H9 (cell line): ENCODE data around the gene PITPNM3. TPM values are rescaled to one million over a fixed set of nuclear protein-coding genes. Genes with fewer than 3 reads are reported as not detected.
A peak's percentile ranks its signal among the peaks of the same experiment; 100 is the strongest.

Experiments
- DNase-seq: peaks from one replicate; pipeline ENCODE4 v3.0.0-alpha.2; 2017
- H2AFZ ChIP-seq: one replicate; pipeline ENCODE4 v1.6.1; 2013; ENCODE audit warnings: mild to moderate bottlenecking, low read length, control low read depth, moderate library complexity
- H2AK5ac ChIP-seq: 2 replicates; pipeline ENCODE4 v1.6.1; 2013; ENCODE audit warnings: low read length, control low read depth, mixed read lengths; ENCODE audit not compliant: insufficient read length
- H2BK120ac ChIP-seq: one replicate; pipeline ENCODE4 v1.6.1; 2013; ENCODE audit warnings: low read depth, mild to moderate bottlenecking, low read length, control low read depth, inconsistent platforms; ENCODE audit not compliant: poor library complexity, severe bottlenecking
- H2BK12ac ChIP-seq: 2 replicates; pipeline ENCODE4 v1.6.1; 2013; ENCODE audit warnings: low read length, control low read depth, mixed read lengths, low read depth; ENCODE audit not compliant: insufficient read length
- H2BK15ac ChIP-seq: 2 replicates; pipeline ENCODE4 v1.6.1; 2013; ENCODE audit warnings: low read depth, low read length, control low read depth
- H2BK20ac ChIP-seq: one replicate; pipeline ENCODE4 v1.6.1; 2013; ENCODE audit warnings: low read depth, mild to moderate bottlenecking, low read length, control low read depth, inconsistent platforms; ENCODE audit not compliant: poor library complexity, severe bottlenecking
- H2BK5ac ChIP-seq: 2 replicates; pipeline ENCODE4 v1.6.1; 2013; ENCODE audit warnings: low read length, control low read depth, mixed read lengths; ENCODE audit not compliant: insufficient read length
- H3K14ac ChIP-seq: 2 replicates; pipeline ENCODE4 v1.6.1; 2013; ENCODE audit warnings: low read length, control low read depth; ENCODE audit not compliant: insufficient read depth
- H3K18ac ChIP-seq: 2 replicates; pipeline ENCODE4 v1.6.1; 2013; ENCODE audit warnings: low read depth, mild to moderate bottlenecking, mixed read lengths, low read length, control low read depth; ENCODE audit not compliant: insufficient read length
- H3K23ac ChIP-seq: 2 replicates; pipeline ENCODE4 v1.6.1; 2013; ENCODE audit warnings: low read length, control low read depth, mixed read lengths, low read depth; ENCODE audit not compliant: insufficient read length
- H3K23me2 ChIP-seq: 2 replicates; pipeline ENCODE4 v1.6.1; 2013; ENCODE audit warnings: low read depth, mild to moderate bottlenecking, mixed read lengths, low read length, control low read depth; ENCODE audit not compliant: insufficient read length, poor library complexity, severe bottlenecking
- H3K27ac ChIP-seq: 2 replicates; pipeline ENCODE4 v1.5.1; 2013; ENCODE audit warnings: low read length, control low read depth, mixed read lengths, low read depth; ENCODE audit not compliant: insufficient read length
- H3K27me3 ChIP-seq: 2 replicates; pipeline ENCODE4 v1.6.1; 2013; ENCODE audit warnings: low read length, control low read depth, inconsistent platforms; ENCODE audit not compliant: insufficient read depth
- H3K4ac ChIP-seq: 2 replicates; pipeline ENCODE4 v1.6.1; 2013; ENCODE audit warnings: low read depth, mild to moderate bottlenecking, control low read depth, inconsistent platforms, low read length, moderate library complexity
- H3K4me1 ChIP-seq: 2 replicates; pipeline ENCODE4 v1.6.1; 2013; ENCODE audit warnings: low read length, control low read depth, inconsistent platforms; ENCODE audit not compliant: insufficient read depth
- H3K4me2 ChIP-seq: 2 replicates; pipeline ENCODE4 v1.6.1; 2013; ENCODE audit warnings: low read length, control low read depth, mixed read lengths; ENCODE audit not compliant: insufficient read length, insufficient read depth
- H3K56ac ChIP-seq: 2 replicates; pipeline ENCODE4 v1.6.1; 2013; ENCODE audit warnings: low read depth, mild to moderate bottlenecking, mixed read lengths, low read length, control low read depth; ENCODE audit not compliant: insufficient read length
- H3K79me1 ChIP-seq: 2 replicates; pipeline ENCODE4 v1.6.1; 2013; ENCODE audit warnings: low read depth, mild to moderate bottlenecking, moderate library complexity, low read length, control low read depth, inconsistent platforms; ENCODE audit not compliant: insufficient read depth, poor library complexity, severe bottlenecking
- H3K79me2 ChIP-seq: 2 replicates; pipeline ENCODE4 v1.6.1; 2013; ENCODE audit warnings: low read length, control low read depth, inconsistent platforms; ENCODE audit not compliant: insufficient read depth
- H3K9ac ChIP-seq: 2 replicates; pipeline ENCODE4 v1.6.1; 2013; ENCODE audit warnings: low read length, control low read depth, mixed read lengths; ENCODE audit not compliant: insufficient read length; ENCODE audit errors: extremely low read depth
- H3K9me3 ChIP-seq: one replicate; pipeline ENCODE4 v1.6.1; 2013; ENCODE audit warnings: low read depth, low read length, inconsistent platforms; ENCODE audit not compliant: control insufficient read depth
- H3T11ph ChIP-seq: one replicate; pipeline ENCODE4 v1.6.1; 2013; ENCODE audit warnings: mild to moderate bottlenecking, low read length, control low read depth, inconsistent platforms
- H4K20me1 ChIP-seq: one replicate; pipeline ENCODE4 v1.6.1; 2013; ENCODE audit not compliant: control insufficient read depth, insufficient read length, insufficient read depth
- H4K5ac ChIP-seq: 2 replicates; pipeline ENCODE4 v1.6.1; 2013; ENCODE audit warnings: low read depth, mild to moderate bottlenecking, mixed read lengths, low read length, control low read depth; ENCODE audit not compliant: insufficient read length
- H4K8ac ChIP-seq: replicated peaks from 2 replicates; pipeline ENCODE4 v1.6.1; 2013; ENCODE audit warnings: low read length, control low read depth, mixed read lengths, low read depth; ENCODE audit not compliant: insufficient read length
- H4K91ac ChIP-seq: 2 replicates; pipeline ENCODE4 v1.6.1; 2013; ENCODE audit warnings: low read depth, mild to moderate bottlenecking, moderate library complexity, mixed read lengths, low read length, control low read depth; ENCODE audit not compliant: insufficient read length
- H3K27ac Mint-ChIP-seq, 3 experiments: 2 replicates in 2 of 3; 3 replicates in 1 of 3; pipeline ENCODE4 v1.8.0; 2020 to 2021; ENCODE audit warnings: mixed read lengths in 3 of 3, mild to moderate bottlenecking in 1 of 3, moderate library complexity in 1 of 3
- H3K27me3 Mint-ChIP-seq: 2 replicates; pipeline ENCODE4 v1.8.0; 2021; ENCODE audit warnings: low read depth, mild to moderate bottlenecking, moderate library complexity, mixed read lengths
- H3K36me3 Mint-ChIP-seq, 3 experiments: 2 replicates in 2 of 3; 3 replicates in 1 of 3; pipeline ENCODE4 v1.8.0; 2020 to 2021; ENCODE audit warnings: low read depth in 3 of 3, mixed read lengths in 3 of 3; ENCODE audit not compliant: insufficient read depth in 1 of 3
- H3K4me1 Mint-ChIP-seq, 2 experiments: 2 replicates each; pipeline ENCODE4 v1.8.0; 2020; ENCODE audit warnings: mixed read lengths in 2 of 2
- H3K4me3 Mint-ChIP-seq, 2 experiments: 2 replicates in 1 of 2; 3 replicates in 1 of 2; pipeline ENCODE4 v1.8.0; 2020 to 2021; ENCODE audit warnings: mild to moderate bottlenecking in 2 of 2, mixed read lengths in 2 of 2, moderate library complexity in 1 of 2
- H3K9me3 Mint-ChIP-seq, 2 experiments: 2 replicates in 1 of 2; 3 replicates in 1 of 2; pipeline ENCODE4 v1.8.0; 2020; ENCODE audit warnings: mild to moderate bottlenecking in 2 of 2, mixed read lengths in 2 of 2, moderate library complexity in 1 of 2
- WGBS: extraction: QIAGEN DNeasy Blood & Tissue Kit; methylation state at CpG from one replicate; pipeline ENCODE4 v1.1.7; 2013; ENCODE audit warnings: missing lambda C conversion rate, low lambda C conversion rate, mixed read lengths; ENCODE audit not compliant: insufficient read length; ENCODE audit errors: extremely low coverage; 5-methylcytosine and 5-hydroxymethylcytosine counted together
- total RNA-seq: library from RNA; stranded (reverse); gene quantifications from 2 replicates; pipeline ENCODE4 v1.2.1, GENCODE V29; 2021
- TF ChIP-seq, protein P1 (sequence below): fragments of 200-600 bp; sonication (generic); conservative IDR thresholded peaks from 3 replicates; pipeline ENCODE4 v1.8.0; 2021; ENCODE audit warnings: antibody characterized with exemption, mild to moderate bottlenecking

Gene PITPNM3
- total RNA-seq, 1 experiment from 2014 or later = 3.4 TPM

GRCh38 chr17:6576038-6576785 lies 19.9 kb upstream of the PITPNM3 start:
- Histone ChIP-seq H3K18ac (no peak overlapping the region), H3K4me2 (no peak overlapping the region), H2BK20ac (no peak overlapping the region), H3K9me3 (no peaks in the 10 kb centered on the region), H4K91ac (no peak overlapping the region), H4K5ac (no peak overlapping the region), H2BK12ac (no peak overlapping the region), H2BK5ac (no peak overlapping the region), H3K79me2 (no peaks in the 10 kb centered on the region), H3K23ac (no peak overlapping the region), H3K27me3 (no peaks in the 10 kb centered on the region), H3K9ac (no peak overlapping the region), H3K79me1 (no peaks in the 10 kb centered on the region), H3K27ac (no peak overlapping the region), H3T11ph (no peak overlapping the region), H3K56ac (no peak overlapping the region), H3K4me1 (peaks cover 6% of the 10 kb centered on the region; the same call in 1 of the 2 replicates), H2BK15ac (no peak overlapping the region), H3K23me2 (peaks cover 4% of the 10 kb centered on the region), H4K20me1 (no peaks in the 10 kb centered on the region), H3K14ac (no peak overlapping the region), H2AK5ac (no peak overlapping the region), H2AFZ (no peak overlapping the region), H4K8ac (no peak overlapping the region), H2BK120ac (no peak overlapping the region), H3K4ac (no peak overlapping the region)
- TF ChIP-seq, protein P1, sequence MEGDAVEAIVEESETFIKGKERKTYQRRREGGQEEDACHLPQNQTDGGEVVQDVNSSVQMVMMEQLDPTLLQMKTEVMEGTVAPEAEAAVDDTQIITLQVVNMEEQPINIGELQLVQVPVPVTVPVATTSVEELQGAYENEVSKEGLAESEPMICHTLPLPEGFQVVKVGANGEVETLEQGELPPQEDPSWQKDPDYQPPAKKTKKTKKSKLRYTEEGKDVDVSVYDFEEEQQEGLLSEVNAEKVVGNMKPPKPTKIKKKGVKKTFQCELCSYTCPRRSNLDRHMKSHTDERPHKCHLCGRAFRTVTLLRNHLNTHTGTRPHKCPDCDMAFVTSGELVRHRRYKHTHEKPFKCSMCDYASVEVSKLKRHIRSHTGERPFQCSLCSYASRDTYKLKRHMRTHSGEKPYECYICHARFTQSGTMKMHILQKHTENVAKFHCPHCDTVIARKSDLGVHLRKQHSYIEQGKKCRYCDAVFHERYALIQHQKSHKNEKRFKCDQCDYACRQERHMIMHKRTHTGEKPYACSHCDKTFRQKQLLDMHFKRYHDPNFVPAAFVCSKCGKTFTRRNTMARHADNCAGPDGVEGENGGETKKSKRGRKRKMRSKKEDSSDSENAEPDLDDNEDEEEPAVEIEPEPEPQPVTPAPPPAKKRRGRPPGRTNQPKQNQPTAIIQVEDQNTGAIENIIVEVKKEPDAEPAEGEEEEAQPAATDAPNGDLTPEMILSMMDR = no peak
- peaks cover 10 to 44% (median 28%) of the 10 kb centered on the region in 3 experiments; a peak in 6 of 7 replicates for H3K36me3 Mint-ChIP-seq
- no peak for DNase-seq
- H3K27ac Mint-ChIP-seq = peak overlapping the region; percentile 24 to 84 (median 79); a peak in 5 of 7 replicates
- H3K4me1 Mint-ChIP-seq = peaks cover 19 to 37% of the 10 kb centered on the region in 2 experiments
- no peak overlapping the region for H3K4me3 Mint-ChIP-seq
- no peaks in the 10 kb centered on the region for H3K27me3 Mint-ChIP-seq
- WGBS = no CpG with 5 or more reads among the region's 7 CpGs
- no peaks in the 10 kb centered on the region for H3K9me3 Mint-ChIP-seq
